Measurements from ENCODE around the gene FOXN3. TPM values are rescaled to one million over a fixed set of nuclear protein-coding genes. Genes with fewer than 3 reads are reported as not detected.

FOXN3 gene
- total RNA-seq: 84.0 TPM

GRCh38 chr14:89417091-89417464 lies at the start of gene FOXN3:
FOXN3 (minus strand) TSS chr14:89417233; CDS start chr14:89412476, 4,757 bp downstream.
- DNase-seq (ENCODE audit: low read depth in 2 of 3, low spot score in 2 of 3): peak; percentile 73 to 95 (median 94)

GRCh38 chr14:89466484-89466883 lies 49.5 kb upstream of the FOXN3 start:
- DNase-seq (ENCODE audit: low read depth in 2 of 3, low spot score in 2 of 3): no peak

- no peak for DNase-seq (ENCODE audit: low read depth in 2 of 3, low spot score in 2 of 3)
These were observed 48.8 kb upstream of the FOXN3 start for GRCh38 chr14:89465876-89466275.

DNA sequence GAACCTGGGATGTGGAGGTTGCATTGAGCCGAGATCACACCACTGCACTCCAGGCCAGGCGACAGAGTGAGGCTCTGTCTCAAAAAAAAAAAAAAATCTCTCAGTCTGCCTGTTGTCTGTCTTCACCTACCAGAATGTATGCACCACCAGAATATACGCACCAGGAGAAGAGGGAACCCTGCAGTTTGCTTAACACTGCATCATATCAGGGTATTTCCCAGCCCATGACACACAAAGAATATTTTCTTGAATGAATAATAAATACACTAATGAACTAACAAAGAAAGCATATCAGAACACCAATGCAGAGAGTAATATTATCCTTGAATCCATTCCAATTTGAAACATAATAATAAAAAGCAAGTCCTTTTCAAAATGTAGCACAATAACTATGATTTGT lies 44.2 kb upstream of the FOXN3 start:
- DNase-seq (ENCODE audit: low read depth in 2 of 3, low spot score in 2 of 3): no peak

DNA sequence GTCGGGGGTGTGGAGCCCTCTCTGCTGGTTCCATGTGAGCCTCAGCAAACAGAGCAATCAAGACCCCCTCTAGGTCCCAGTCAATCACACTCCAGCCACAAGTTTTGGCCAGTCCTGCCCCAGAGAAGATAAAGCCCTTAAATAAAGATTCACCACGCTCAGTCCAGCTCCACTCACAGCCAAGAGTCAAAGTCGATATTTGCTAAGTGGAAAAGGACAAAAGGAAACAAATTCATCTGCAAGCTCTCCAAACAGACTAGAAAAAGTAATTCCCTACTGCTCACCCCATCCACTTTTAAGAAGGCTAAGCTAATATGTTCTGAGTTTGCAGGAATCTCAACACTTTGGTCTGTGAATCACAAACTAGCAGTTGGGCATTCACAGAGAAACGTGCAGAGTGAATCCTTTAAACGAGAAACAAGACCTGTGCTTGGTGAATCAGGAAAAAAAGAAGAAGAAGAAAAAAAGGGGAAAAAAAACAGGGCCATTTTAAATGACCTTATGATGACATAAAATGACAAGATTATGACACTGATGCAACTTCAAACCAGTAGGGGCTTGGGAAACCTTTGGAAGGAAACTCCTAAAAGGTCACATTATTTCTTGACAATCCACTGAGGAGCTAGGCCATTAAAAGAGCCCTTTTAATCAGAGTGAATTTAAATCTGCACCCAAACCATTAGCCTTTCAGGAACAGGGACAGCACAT lies 41.8 kb upstream of the FOXN3 start:
- no peak for DNase-seq (ENCODE audit: low read depth in 2 of 3, low spot score in 2 of 3)

DNA sequence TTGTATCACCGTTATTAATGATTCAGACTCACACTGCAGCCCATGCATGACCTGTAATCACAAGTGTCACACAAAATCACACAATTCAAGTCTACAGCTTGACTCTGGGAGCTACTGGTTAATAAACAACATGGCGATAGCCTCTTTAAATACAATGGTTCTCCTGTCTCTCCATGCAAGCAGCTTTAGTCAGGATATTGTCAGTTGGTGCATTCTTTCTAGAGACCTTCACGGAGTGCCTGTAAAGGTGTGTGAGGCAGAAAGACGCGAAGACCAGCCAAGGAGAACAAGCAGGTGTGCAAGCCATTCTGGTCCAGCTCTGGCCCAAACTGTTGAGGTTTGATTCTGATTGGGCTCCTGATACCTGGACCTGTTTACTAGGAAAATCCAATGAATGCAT lies 40.0 kb upstream of the FOXN3 start:
- no peak for DNase-seq (ENCODE audit: low read depth in 2 of 3, low spot score in 2 of 3)

GRCh38 chr14:89455412-89455811 lies 38.4 kb upstream of the FOXN3 start:
- DNase-seq (ENCODE audit: low read depth in 2 of 3, low spot score in 2 of 3): no peak

DNA sequence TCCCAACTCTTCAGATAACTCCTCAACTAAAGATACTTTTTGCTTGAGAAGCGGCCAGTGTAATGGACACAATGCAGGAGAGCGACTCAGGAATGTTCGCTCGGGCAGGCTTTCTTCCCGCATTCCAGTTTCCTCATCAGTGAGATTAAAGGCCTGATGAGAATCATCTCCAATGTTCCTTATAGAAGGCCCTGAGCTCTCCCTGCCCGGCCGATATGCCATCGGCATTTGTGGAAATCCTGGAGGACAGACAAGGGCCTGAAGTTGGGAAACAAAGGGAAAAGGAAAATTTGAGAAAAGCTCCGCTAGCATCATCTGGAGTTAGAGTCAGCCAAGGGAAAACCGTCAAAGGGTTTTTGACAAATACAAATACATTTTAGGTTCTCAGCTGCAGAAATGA lies 38.0 kb upstream of the FOXN3 start:
- no peak for DNase-seq (ENCODE audit: low read depth in 2 of 3, low spot score in 2 of 3)

- no peak for DNase-seq (ENCODE audit: low read depth in 2 of 3, low spot score in 2 of 3)
These were observed 35.2 kb upstream of the FOXN3 start for GRCh38 chr14:89452281-89452680.

- DNase-seq (ENCODE audit: low read depth in 2 of 3, low spot score in 2 of 3): no peak
These were observed 34.2 kb upstream of the FOXN3 start for GRCh38 chr14:89451229-89451628.

GRCh38 chr14:89447182-89447944 lies 30.3 kb upstream of the FOXN3 start:
- peak in 2 of 3 donors; percentile 39 to 62 for DNase-seq (ENCODE audit: low read depth in 2 of 3, low spot score in 2 of 3)

GRCh38 chr14:89445273-89445973 lies 28.4 kb upstream of the FOXN3 start:
- DNase-seq (ENCODE audit: low read depth in 2 of 3, low spot score in 2 of 3): peak in 2 of 3 donors; percentile 44 to 51

DNA sequence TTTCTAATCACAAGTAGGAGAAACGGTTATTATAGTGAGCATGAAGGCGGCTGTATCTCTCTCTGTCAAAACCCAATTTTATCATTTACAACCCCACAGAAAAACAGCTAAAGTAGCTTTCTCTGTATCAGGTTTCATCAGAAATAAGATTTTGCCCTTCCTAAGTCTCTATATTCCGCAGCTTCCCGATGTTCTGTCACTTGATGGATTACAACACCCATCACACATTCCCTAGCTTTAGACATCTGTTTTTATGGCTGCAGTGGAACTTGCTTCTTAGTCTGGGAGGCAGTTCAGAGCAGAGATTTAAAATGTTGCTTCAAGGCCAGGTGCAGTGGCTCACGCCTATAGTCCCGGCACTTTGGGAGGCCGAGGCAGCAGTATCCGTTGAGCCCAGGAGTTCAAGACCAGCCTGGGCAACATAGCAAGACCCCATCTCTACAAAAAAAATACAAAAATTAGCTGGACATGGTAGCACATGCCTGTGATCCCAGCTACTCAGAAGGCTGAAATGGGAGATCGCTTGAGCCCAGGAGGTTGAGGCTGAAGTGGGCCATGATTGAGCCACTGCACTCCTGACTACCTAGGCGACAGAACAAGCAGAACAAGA lies 27.6 kb upstream of the FOXN3 start:
- DNase-seq (ENCODE audit: low read depth in 2 of 3, low spot score in 2 of 3): no peak

DNA sequence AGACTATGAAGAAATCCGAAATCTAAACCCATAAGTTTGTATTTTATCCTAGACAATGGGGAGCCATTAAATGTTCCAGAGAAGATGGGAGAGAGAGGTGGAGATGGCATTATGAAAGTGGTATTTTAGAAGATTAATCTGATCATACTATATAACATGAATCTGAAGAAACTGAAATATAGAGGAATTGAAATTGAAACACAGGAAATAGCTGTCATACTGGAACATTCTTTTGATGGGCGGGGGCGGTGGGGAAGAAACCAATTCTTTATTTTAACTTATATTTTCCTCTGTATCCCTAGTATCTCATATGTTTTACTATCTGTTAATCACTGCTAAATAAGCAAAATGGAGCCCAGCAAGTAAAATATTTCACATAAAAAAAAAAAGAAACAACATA lies 27.0 kb upstream of the FOXN3 start:
- DNase-seq (ENCODE audit: low read depth in 2 of 3, low spot score in 2 of 3): no peak

DNA sequence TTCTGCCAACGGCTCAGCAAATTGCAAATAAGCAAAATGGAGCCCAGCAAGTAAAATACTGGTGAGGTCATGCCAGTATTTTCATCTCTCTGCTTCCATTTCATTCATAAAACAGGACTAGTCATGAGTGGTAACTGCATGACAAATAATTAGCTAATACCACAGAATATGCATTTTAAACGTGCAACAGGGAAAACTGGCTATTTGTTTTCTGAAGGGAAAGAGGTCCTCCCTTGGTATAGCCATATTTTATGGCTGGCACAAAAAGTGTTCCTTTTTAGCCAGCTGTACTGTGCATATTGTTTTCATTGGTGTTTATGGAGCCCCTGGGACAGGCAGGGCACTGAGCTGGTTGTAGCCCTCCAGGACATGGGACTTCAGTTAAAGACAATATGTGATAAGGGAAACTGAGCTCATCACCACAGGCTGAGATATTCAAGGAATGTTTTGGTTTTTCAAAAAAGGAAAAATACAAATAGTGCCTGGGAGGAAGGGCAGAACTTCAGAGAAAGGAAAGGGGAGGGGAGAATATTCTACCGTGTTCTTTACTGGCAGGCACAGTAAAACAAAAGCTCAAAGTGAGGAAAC lies 26.1 kb upstream of the FOXN3 start:
- DNase-seq (ENCODE audit: low read depth in 2 of 3, low spot score in 2 of 3): no peak

DNA sequence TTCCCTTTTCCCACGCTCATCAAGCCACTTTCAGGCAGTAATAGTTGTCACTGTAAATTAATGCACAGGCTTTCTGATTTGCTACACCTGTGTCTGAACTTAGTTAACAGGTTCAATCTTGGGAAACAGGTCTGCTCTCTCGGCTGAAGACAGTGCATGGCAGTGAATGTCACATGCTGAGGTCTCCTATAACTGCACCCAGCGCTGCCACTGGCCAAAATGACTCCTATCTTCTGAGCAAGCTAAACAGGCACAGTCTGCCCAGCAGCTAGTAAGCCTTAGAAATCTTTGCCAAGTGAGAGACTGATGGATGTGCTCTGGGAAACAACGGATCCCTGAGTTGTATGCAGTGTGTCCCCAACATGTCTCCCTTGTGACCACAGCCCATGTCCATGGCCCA lies 25.2 kb upstream of the FOXN3 start:
- DNase-seq (ENCODE audit: low read depth in 2 of 3, low spot score in 2 of 3): no peak

GRCh38 chr14:89440986-89441909 lies 24.2 kb upstream of the FOXN3 start:
- DNase-seq (ENCODE audit: low read depth in 2 of 3, low spot score in 2 of 3): no peak

GRCh38 chr14:89435892-89436656 lies 19.0 kb upstream of the FOXN3 start:
- no peak for DNase-seq (ENCODE audit: low read depth in 2 of 3, low spot score in 2 of 3)

GRCh38 chr14:89435492-89435891 lies 18.5 kb upstream of the FOXN3 start:
- no peak for DNase-seq (ENCODE audit: low read depth in 2 of 3, low spot score in 2 of 3)

Measured in hematopoietic multipotent progenitor cell (in vitro differentiated cells).